ENCODE results near the gene ACOT4.

DNA sequence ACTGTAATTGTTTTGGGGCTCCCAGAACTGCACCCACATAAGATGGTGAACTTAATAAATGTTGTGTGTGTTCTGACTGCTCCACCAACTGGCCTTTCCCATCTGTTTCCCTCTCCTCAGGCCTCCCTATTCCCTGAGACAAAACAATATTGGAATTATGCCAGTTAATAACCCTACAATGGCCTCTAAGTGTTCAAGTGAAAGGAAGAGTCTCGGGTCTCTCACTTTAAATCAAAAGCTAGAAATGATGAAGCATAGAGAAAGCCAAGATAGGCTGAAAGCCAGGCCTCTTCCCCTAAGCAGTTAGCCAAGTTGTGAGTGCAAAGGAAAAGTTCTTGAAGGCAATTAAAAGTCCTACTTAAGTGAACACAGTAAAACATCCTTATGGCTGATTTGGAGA is 34.0 kb downstream of the ACOT4 start:
- TF ChIP-seq, protein P1, sequence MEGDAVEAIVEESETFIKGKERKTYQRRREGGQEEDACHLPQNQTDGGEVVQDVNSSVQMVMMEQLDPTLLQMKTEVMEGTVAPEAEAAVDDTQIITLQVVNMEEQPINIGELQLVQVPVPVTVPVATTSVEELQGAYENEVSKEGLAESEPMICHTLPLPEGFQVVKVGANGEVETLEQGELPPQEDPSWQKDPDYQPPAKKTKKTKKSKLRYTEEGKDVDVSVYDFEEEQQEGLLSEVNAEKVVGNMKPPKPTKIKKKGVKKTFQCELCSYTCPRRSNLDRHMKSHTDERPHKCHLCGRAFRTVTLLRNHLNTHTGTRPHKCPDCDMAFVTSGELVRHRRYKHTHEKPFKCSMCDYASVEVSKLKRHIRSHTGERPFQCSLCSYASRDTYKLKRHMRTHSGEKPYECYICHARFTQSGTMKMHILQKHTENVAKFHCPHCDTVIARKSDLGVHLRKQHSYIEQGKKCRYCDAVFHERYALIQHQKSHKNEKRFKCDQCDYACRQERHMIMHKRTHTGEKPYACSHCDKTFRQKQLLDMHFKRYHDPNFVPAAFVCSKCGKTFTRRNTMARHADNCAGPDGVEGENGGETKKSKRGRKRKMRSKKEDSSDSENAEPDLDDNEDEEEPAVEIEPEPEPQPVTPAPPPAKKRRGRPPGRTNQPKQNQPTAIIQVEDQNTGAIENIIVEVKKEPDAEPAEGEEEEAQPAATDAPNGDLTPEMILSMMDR (IDR thresholded peaks at IDR 0.05) = no peak
- no peak for TF ChIP-seq POLR2A (IDR thresholded peaks at IDR 0.05)

Measured in prostate gland (tissue), 2 donors.